Head of caudate nucleus (tissue), 42 donors: ENCODE results near the gene PFKFB1.
"Not testable (repeated sequence)": the region's sequence is repeated elsewhere in the genome, so short reads cannot be mapped to it uniquely, and the experiment has no call there.

Source experiments
- DNase-seq, 42 donors: peaks; one replicate each; pipeline versions ENCODE4 v3.0.0 to v3.0.0-alpha.2; 2020 to 2021; ENCODE audit warnings: mixed read lengths in 7 of 42
- intact Hi-C: fragments of 100-400 bp; cut with DNase I; formaldehyde crosslinking; loops from one replicate; pipeline ENCODE4 v1.15.0; 2022

PFKFB1 gene

DNA sequence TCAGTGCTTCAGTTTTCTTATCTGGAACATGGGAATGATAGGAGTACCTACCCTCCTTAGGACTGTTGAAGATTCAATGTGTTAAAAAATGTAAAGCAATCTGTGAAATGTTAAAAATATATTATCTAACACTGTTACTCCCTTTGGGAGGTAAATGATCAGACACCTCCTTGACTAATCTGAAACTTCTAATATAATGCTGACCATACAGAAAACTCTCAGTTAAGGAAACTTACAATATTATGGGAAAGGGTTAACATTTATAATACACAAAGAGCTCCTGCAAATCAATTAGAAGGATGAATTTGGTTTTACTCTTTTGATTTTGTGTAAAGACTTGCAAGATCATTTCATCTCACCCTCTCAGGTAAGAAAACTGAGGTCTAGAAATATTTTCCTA, 1.6 kb upstream of the PFKFB1 start:
- intact Hi-C loops = no loop called here
- no peak for DNase-seq

DNA sequence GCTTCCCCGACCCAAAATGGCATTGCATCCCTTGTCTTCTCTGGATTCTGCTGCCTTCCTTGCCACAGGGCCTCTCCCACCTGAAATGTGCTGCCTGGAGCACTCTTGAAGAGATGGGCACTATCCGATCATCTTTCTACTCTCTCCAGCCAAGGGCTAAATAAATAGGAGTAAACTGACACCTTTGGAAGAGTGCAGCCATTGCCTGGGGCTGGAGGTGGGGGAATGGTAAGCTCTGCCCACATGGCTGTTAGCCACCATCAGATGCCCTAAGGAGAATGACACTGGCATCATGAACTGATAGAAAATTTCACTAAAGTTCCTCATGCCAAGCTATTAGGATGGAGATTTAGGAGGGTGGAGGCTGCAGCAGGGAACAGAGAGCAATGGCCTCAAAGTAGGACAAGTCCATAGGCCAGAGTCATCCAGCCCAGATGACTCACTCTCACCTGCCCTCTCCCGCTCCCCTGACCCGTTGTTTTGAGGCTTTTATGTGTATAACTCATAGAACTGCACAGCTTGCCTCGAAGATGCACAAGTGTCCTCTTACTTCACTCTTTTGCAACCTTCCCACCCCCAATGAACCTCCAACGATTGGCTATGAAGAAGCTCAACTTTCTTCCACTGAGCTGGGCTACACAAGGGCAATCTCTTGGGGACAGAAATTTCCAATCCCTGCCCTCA, 822 bp upstream of the PFKFB1 start:
- intact Hi-C loops = no loop called here
- no peak for DNase-seq

DNA sequence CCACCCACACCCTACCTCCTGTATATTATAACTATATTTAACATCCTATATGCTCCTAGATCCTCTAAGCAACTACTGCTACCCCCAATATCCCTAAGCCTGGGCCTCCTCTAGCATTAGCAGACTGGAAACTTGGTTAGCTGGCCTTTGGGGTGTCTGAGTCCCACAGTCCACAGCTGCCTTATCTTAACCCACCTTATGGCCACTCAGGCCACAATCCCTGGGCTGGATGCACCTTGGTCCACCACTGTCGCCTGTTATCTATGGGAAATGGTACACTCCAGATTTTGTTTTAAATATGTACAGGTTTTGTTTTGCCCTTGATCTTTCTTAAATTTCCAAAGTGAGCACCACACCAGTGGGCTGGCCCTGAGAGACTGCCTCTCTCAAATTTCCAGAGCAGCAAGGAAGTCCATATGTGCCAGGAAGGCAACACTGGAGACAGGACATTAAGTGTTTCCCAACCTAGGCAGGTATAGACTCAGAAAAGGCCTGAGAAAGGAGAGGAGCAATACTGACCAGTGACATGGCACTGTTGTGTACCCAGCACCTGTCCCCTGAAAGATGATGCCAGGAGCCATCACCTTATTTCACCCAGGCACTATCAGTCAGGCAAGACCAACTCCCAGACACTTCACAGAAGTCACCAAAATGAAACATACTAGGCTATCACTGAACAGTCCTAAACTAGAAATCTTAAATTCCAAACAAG, 921 bp downstream of the PFKFB1 start:
- no peak for DNase-seq
- intact Hi-C loops = no loop called here

DNA sequence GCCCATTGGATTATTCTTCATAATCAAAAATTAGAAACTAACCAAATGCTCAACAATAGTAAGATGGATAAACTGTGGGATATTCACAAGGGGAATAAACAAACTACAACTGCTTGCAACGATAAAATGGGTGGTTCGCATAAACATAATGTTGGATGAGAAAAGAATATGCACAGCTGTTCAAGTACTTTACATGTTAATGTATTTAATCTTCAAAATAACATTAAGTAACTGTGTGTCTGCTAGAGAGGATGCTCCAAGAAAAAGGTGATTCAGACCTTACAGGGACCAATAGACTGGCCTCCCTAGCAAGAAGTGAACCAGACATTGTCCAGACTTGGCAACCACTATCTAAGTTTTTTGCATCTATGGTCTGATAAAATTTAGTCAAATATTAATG, 2.3 kb downstream of the PFKFB1 start:
- DNase-seq = no peak
- intact Hi-C loops = no loop called here

DNA sequence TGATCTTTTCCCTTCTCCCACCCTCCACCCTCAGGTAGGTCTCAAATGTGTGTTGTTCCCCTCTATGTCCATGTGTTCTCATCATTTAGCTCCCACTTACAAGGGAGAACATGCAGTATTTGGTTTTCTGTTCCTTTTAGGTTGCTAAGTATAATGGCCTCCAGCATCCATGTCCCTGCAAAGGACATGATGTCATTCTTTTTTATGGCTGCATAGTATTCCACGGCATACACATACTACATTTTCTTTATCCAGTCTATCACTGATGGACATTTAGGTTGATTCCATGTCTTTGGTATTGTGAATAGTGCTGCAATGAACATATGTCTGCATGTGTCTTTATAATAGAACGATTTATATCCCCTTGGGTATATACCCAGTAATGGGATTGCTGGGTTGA, 10.7 kb downstream of the PFKFB1 start:
- DNase-seq, intact Hi-C loops: not testable (repeated sequence)

DNA sequence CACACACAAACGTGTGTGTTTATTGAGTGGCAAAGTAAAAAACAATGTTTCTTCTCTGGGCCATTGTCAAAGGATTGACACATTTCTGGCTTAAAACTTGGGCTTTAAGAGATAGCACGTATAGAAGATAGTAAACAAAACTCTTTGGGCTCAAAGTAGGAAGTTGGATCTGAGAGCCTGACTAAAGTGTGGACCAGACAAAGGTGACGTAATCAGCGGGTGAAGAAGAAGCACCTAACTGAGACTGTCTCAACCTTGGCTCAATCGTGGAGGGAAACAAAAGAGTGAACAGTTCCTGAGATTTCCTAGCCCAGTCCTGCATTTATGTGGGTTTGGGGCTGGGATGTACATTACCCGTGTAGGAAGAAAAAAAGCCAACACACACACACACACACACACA, 13.7 kb downstream of the PFKFB1 start:
- intact Hi-C loops = no loop called here
- no peak for DNase-seq

DNA sequence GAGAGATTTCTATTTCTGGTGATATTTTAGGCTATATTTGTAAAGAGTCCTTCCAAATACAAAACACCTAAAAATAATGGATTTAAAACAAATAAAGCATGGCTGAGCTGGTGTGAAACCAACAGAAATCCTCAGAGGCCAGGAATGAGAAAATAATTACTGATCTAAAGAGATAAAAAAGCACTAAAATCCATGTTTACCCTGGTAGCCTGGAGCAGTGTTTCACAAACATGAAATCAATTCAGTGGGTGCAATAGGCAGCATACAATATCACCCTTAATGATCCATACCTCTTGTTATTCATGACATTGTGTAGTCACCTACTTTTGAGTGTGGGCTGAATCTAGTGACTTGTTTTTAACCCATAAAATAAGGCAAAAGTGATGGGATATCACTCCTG, 14.6 kb downstream of the PFKFB1 start:
- no peak for DNase-seq
- intact Hi-C loops = no loop called here

DNA sequence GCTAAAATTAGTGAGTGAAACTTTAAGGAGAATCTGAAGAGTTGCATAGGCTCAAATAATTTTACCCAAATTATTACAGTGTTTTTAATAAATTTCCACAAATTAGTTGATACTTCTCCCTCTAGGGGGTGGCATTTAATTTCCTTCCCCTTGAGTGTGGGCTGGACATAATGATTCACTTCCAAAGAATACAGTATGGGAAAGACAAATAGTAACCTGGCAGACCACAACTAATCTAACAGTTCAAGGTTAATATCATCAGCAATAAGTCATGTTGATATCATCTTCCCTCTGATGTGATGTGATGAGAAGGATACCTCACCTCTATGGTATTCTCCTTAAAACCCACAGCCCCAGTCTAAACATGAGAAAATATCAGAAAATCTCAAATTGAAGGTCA, 15.5 kb downstream of the PFKFB1 start:
- no peak for DNase-seq
- intact Hi-C loops = no loop called here

DNA sequence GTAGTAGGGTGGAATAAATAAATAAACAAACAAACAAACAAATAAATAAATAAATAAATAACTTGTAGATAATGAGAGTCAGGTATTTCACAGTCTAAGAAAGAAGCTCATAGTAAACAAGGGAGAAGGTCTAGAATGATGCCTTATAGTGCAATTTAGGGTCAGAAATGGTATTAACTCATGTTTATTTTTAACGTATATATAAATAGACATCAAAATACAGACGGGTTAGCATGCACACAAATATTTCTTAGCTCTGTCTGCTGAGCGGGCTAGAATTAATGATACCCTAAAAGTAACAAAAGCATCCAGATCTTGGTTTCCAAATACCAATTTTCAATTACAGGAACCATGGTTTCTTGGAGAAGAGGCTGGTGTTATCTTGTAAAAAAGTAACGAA, 16.6 kb downstream of the PFKFB1 start:
- no peak for DNase-seq
- intact Hi-C loops = no loop called here

DNA sequence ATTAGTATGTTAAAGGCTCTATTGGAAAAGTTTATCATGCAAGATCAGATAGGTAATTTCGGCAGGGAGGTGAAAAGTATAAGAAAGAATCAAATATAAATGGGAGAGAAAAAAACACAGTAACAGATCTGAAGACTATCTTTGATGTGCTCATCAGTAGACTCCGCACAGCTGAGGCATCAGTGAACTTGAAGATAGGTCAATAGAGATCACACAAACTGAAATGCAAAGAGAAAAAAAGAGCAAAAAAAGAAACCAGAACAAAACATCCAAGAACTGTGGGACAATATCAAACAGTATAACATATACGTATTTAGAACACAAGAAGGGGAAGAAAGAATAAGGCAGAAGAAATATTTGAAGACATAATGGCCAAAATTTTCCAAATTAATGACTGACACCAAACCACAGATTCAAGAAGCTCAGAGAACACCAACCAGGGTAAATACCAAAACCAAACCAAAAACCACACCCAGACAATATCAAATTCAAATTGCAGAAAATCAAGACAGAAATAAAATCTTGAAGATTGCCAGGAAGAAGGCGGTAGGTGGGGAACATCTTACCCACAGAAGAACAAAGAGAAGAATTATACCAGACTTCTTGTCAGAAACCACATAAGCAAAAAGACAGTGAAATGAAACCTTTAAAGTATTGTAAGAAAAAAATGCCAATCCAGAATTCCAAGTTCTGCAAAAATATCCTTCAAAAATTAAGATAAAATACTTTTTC, 29.1 kb downstream of the PFKFB1 start:
- intact Hi-C loops = no loop called here
- no peak for DNase-seq

DNA sequence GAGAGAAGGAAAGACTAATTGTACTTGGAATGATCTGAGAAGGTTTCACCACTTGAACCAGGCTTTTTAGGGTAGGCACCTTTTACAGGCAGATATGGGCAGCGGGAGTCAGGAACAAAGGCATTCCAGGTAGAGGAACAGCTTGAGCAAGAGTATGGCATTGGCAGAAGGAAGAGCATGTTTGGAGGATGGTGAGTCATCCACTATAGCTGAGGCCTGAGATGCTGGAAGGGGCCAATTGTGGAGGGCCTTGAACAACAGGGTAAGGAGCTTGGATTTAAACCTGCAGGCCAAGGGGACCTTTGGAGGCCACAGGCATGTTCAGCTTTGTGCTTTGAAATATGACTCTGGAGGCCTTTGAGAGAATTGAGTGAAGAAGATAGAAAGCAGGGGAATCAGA, 32.2 kb downstream of the PFKFB1 start:
- no peak for DNase-seq
- intact Hi-C loops = no loop called here

DNA sequence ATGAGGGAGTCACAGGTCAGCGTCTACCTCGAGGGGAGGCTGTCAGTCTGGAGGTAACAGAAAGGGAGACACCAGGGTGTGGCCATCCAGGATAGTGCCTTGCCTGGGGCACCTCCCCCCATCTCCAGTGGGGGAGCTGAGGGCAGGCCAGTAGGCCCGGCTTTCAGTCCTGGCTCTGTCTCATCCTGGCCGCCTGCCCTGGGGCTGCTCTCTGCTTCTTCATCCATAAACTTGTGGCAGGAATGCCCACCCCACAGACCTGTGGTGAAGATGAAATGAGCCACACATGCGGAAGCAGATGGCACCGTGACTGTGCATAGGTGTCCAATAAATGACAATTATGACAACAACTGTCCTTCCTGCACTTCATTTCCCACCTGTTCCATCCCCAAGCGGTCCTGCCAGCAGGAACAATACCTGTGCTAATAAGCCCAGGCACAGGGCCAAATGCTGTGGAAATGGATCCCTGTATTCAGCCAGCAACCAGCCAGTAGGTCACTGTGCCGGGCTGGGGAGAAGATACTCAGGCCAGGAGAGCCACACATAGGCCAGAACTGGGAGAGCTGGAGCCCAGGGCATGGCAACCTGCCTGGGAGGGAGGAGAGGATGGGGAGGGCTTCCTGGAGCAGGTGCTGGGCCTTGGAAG, 43.1 kb downstream of the PFKFB1 start:
- no peak for DNase-seq
- intact Hi-C loops = no loop called here

DNA sequence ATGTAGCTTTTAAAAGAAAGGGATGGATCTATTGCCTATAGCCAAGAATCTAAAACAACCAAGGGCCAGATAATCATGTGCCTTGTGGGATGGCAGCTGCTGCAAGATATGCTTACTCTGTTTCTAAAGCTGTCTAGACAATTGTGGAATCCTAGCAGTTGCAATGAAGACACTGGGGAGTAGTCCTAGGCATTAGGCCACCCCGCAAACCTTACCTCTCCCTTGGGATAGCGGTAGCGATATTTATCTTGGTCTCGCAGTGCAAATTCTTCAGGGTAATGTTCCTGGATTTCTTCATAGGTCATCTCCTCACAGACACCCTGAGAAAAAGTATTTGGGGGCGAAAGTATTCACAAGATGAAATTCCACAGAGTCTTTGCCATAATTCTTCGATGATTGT, 48.8 kb downstream of the PFKFB1 start:
- intact Hi-C loops = no loop called here
- DNase-seq = no peak

DNA sequence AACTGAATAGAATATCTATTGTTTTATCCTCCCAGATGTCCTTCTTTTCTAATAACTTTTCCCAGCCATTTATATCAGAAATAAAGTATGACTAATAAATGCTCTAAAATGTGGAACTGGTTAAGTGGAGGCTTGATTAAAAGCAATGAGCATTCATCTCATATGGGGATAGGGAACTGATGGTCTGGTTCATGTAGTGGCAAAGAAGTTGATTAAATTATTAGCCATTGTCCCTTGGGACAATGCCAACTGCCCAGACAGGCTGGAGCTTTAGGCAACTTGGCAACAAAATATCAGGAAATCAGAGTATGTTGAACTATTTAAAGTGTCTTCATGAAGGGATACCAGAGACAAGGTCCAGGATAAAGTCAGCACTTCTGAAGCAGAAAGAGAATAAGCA, 49.2 kb downstream of the PFKFB1 start:
- intact Hi-C loops = no loop called here
- DNase-seq = no peak

DNA sequence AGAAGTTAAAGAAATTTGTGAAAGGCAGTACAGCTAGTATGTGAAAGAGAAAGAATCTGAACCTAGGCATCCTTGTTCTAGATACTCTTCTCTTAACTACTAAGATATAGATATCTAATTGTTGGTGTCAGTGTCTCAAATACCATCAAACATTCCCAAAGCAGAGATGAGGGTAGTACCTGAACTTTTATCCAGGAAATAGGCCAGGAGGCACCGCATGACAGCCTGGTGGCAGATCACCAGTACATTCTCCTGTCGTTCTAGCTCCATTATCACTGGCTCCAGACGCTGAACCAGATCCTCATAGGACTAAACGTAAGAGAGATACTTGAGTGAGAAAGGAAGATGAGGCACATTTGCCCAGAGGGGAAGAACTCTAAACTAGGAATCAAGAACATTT, 56.6 kb downstream of the PFKFB1 start:
- no peak for DNase-seq
- intact Hi-C loops = no loop called here

DNA sequence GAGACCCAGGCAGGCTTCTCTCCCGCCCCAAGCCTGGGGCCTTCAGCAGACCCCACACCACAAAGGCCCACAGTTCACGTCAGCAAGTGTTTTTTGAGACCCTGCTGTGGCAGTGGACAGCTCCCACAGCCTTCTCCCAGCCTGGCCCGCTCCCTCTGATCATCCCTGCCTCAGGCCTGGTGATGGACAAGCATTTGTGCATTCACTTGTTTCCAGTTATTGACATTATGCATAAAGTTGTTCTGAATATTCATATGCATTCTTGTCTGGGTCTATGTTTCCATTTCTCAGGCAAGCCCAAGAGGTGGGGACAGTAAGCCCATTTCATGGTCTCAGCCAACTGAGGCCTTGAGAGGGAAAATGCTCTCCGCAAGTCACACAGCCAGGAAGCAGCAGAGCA, 58.7 kb downstream of the PFKFB1 start:
- intact Hi-C loops = no loop called here
- no peak for DNase-seq

DNA sequence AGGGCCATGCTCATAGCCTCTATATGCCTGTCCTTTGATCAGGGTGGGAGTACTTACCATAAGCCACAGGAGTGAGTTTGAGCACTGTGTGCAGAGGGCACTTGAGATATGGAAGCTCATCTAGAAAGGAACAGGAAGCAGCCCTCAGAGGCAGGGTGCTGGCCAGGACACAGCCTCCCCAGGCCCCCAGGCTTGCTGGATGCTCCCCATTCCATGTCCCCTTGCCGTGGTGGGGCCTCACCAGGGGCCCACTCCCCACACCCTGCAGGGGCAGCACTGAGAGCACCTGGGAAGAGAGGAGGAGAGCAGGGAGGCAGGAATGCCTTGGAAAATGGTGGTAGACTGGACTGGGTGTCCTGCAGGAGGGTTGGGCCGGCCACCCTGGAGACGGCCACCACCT, 59.1 kb downstream of the PFKFB1 start:
- DNase-seq = no peak
- intact Hi-C loops = no loop called here

DNA sequence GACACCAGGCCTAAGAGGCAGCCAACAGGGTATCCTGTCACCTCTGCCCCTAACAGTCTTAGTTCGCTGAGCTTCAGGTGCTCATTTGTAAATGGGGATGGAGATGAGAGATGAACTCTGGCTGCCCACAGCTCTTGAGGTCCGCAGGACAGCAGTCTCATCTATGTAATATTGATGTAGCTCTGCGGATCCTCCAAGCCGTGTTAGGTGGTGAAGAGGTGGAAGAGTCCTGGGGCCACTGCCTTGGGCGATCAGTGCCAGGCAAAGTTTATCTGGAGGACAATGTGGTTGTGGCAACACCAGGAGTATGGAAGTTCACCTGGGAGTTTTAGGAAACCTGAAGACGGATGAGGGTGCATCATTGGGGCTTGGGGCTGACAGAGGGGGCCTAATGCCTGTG, 59.9 kb downstream of the PFKFB1 start:
- no peak for DNase-seq
- intact Hi-C loops = no loop called here

DNA sequence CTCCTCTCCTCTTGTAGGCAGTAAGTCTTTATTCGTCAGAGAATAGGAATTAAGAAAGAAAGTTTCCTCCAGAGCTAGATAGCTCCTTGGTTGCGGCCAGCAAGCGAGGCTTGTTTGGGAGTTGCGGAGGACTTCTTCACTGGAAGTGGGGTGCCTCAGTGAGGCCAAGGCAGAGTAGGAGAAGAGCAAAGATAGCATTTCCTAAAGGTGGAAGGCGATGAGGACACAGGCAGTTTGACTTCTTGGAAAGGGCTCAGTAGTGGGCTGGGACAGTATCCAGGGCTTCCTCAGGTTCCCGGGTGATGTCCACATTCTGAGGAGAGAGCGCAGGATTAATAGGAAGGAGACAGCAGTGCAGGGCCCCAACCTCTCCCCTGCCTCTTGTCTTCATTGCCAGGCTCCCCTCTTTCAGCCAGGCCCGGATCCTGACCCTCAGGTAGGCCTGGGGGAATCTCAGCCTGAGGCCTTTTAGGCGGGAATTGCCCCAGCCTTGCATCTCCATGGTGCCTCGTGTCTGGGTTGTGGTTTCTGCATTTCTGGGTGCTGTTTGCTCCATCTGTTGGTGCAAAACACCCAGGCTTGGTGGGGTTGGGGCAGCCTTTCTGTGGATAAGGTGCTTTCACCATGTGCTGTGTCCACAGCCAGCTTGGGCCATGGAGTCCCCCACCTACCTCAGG, 60.7 kb downstream of the PFKFB1 start:
- no peak for DNase-seq
- intact Hi-C loops = no loop called here

DNA sequence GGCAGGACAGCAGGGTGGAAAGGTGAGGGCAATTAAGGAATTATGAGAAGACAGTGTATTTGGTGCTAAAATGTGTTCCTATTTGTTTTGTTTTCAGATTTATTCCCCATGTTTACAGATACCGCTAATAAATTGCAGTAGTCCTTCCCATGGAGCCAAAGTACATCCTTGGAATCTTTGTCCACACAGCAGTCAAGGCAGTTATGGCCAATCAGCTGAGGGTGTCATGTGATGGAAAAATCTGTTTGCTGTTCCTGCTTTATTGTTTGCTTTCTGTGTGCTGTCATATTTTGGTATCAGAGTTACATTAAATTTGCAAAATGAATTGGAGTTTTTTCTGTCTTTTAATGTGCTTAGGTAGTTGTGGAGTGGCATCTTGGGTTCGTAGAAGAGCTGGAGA, 62.9 kb downstream of the PFKFB1 start:
- intact Hi-C loops = no loop called here
- DNase-seq = no peak
